HG03135 (cell line): ENCODE measurements around the gene TNP2.

Source experiments
- ATAC-seq: cut with Tn5 transposase; IDR thresholded peaks from one replicate; pipeline ENCODE4 v1.9.1; 2021; ENCODE audit warnings: mild to moderate bottlenecking, moderate library complexity; ENCODE audit not compliant: unreplicated experiment

Gene TNP2

DNA sequence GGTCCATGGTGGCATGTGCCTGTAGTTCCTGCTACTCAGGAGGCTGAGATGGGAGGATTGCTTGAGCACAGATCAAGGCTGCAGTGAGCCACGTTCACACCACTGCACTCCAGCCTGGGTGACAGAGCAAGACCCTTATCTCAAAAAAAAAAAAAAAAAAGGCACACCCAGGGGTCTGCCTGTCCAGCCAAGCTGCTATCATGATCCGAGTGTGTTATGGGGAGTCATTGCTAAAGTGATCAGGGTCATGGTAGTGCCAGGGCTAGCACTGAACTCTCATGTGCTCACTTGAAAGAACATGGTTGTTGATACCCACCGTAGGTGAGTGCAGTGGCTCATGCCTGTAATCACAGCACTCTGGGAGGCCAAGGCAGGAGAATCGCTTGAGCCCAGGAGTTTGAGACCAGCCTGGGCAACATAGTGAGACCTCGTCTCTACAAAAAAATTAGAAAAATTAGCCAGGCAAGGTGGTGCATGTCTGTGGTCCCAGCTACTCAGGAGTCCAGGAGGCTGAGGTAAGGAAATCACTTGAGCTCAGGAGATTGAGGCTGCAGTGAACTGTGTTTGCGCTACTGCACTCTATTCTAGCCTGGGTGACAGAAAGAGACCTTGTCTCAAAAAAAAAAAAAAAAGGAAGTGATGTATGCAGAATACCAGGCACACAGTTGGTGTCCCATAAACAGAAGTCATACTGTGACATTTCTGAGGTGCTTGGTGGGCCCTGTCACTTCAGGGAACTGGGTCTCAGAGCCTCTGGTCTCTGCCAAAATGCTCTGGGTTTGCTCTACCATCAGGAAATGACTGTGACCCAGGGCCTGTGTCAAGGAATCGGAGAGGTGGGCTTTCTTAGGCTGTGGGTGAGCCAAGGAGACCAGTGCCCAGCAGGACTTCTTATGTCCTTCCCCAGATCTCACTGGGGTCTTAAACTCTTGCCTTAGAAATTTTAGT lies 9.8 kb upstream of the TNP2 start:
- ATAC-seq = no peak

DNA sequence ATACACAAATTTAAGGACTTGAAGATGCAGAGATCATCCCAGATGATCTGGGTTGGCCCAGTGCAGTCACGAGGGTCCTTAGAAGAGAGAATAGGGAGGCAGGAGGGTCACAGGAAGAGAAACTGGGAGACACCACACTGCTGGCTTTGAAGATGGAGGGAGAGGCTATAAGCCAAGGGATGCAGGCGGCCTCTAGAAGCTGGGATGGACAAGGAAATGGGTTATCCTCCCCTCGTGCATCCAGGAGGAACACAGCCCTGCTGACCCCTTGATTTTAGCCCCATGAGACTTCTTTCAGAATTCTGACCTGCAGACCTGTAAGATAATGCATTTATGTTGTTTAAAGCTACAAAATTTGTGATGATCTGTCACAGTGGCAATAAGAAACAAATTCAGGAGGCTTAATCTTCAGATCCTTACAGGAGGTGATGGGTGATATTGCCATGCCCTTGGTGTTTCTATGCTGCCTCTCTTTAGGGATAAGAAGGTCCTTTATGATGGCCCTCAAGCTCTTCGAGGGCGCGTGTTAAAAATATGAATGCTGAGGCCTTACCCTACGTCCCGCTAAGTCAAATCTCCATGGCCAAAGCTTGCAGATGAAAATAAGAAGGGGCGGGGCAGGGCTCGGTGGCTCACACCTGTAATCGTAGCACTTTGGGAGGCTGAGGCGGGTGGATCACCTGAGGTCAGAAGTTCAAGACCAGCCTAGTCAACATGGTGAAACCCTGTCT lies 8.6 kb upstream of the TNP2 start:
- no peak for ATAC-seq

DNA sequence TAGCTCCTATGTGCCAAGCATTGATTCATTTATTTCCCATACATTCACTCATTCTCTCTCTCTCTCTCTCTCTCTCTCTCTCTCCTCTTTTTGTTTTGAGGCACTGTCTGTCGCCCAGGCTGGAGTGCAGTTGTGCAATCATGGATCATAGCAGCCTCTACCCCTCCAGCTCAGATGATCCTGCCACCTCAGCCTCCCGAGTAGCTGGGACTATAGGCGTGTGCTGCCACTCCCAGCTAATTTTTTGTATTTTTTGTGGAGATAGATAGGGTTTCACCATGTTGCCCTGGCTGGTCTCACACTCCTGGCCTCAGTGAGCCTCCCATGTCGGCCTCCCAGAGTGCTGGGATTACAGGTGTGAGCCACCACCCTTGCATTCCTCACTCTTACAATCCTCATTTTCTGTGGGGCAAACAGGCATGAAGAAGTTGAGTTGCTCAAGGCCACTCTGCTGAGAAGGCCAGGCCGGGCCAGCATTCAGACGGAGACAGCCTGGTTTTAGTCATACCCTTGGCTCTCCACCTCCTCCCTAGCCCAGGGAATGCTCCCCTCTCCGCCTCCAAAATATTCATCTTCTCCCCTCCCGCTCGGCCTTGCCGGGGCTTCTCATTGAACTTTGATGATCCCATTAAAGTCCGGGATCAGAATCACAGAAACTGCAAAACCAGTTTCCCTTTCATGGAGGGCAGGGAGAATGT lies 7.9 kb upstream of the TNP2 start:
- ATAC-seq = no peak

DNA sequence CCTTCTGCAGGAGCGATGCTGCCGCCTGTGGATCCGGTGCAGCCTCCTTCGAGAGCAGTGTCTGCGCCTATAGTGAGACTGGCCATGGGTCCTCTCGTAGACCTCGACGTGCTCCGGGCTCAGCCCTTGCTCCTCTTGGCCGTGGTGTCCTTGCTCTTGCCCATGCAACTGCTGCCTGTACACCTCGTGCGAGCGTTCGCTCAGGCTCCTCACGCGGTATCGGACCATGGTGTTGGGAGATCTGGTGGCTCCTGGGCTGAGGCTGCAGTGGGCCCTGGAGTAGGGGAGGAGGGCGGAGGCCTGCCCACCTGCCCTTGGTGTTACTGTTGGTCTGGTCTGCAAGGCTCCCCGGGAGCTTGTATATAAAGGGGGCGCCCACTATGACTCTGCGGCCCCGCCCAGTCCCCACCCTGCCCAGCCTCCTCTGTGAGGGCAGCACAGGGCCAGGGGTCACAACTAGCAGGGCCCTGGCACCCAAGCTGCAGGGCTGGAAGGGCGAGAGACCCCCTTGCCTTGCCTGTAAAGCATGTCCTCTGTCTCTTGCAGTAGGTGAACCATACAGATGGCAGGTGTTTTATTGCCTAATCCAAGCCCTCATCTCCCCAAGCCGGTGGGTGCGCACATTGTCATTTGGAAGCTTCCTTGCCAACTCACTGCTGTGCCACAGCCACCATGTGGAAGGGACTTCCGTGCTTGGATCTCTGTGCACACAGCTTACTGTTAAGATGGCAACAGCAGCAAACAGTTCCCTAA lies 7.2 kb upstream of the TNP2 start, which contains the start of gene PRM2:
Gene PRM2 (minus strand): TSS at position 338 of the 753 bp plus-strand sequence. CDS start 110 bp downstream, at position 228.
- ATAC-seq = no peak

DNA sequence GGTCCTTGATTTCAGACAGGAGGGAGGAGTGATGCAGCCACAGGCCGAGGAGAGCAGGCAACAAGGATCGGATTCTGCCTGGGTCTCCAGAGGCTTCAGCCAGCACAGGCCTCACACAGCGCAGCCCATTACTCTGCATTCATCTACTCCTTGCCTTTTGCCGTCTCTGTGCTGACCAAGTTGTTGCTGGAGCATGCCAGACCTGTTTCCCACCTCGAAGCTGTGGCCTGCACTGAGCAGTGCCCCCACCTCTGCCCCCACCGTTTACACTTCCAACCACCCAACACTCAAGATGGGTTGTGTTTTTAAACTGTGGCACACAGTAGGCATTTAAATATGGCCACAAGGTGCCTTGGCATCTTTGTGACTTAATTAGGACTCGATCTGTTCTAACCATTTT lies 5.8 kb upstream of the TNP2 start:
- ATAC-seq = no peak

DNA sequence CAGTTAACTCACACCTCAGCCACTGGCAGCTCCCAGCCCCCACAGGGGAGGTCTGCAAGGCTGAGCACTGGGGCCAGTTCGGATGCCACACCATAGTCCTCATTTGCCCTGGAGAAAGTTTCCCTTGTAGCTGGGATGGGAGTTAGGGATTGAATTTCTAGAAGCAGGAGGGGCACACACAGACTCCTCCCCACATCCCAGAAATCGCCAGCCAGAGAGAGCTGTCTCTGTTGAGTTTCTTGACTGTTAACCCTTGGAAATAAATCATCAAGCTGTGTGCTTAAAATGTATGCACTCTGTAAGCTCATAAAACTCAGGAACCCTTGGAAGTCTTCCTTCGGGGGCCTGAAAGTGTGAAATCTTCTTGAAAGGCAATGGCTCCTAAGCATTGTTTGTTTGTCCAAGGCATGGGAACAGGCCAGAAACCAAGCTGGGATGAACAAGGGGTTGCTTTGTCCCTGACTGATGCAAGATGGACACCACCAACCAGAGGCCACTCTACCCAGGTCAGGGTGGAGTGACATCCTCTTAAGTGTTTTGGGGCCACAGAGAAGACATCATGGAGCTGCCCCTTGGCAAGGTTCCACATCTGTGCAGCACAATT lies 4.7 kb upstream of the TNP2 start:
- no peak for ATAC-seq

DNA sequence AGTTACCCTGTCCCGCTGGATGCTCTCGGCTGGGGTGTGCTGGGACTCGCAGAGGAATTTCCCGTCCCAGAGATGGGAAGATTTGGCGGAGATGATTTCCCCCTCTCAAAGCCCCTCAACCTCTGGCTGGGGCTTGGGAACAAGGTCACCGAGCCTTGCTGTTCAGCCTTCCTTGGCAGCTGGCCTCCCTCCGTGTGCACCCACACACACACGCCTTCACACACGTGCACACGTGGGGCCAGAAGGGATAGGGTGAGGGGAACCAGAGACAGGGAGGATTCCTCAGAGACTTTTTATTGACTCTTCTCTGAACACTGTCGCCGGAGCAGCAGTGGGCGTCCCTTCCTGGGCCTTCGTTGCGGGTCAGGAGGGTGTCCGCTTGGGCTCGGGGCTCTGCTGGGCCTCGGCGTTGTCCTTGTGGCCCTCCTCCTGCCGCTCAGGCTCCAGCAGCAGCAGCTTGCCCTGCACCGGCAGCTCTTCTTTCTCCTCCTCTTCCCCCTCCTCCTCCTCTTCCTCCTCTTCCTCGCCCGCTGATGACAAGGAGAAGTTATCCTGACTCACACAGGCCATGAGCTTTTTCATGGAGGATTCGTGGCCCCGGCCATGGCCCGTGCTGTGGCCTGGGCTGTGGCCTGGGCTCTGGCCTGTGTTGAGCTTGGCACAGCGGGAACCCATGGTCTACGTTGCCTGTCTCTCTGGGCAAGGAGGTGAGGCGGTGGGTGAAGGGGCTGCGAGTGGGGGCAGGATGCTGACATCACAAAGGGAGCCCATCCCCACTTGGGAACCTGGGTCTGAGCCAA lies 4.0 kb upstream of the TNP2 start, which contains the start of gene PRM3:
Gene PRM3 (minus strand): TSS at position 709 of the 800 bp plus-strand sequence. CDS start 34 bp downstream, at position 675.
- no peak for ATAC-seq

DNA sequence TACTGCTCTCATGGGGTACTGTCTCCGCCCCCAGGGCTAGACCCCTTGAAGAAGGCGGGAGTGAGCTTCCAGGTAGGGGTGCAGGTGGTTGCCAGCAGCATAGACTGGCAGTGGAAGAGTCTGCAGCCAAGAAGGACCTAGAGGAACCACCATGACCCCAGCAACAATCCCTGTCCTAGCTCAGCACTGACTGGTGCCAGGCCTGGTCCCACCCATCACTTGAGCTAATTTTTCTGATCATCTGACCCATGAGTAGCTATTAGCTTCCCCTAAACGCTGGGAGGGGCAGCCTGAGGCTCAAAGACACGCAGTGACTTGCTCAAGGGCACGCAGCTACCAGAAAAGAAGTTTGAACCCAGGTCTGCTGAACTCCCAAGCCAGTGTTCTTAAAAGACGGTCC lies 3.4 kb upstream of the TNP2 start:
- no peak for ATAC-seq

DNA sequence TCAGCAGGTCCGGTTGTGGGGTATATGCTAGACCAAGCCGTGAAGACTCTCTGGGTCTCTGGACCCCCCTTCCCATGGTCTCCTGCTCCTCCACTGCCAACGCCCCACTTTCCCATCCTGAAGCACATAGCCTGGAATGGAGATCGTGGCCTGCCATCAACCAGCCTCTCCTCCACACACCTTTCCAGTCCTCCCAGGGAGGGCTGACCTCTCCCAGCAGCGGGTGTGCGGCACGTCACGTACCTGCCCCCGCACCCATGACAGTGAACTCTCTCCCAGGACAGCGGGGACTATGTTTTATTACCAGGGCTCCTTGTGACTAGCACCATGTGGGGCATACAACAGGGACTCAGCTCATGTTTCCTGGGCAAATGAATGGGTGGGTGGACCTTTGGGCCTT lies 2.5 kb upstream of the TNP2 start:
- ATAC-seq = no peak

DNA sequence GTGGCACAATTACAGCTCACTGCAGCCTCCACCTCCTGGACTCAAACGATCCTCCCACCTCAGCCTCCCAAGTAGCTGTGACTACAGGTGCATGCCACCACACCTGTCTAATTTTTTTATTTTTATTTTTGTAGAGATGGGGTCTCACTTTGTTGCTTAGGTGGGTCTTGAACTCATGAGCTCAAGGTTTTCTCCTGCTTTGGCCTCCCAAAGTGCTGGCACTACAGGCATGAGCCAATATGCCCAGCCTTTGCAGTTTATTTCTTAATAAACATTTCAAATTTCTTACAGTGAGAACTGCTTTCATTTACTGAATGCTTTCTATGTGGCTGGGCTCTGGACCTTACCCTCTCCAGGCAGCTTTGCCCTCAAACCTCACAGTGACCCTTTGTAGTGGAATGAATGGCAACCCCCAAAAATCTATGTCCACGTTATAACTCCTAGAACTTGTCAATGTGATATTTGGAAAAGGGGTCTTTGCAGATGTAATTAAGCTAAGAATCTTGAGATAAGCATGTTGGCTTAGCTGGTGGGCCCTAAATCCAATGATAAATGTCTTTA lies 1.6 kb upstream of the TNP2 start:
- no peak for ATAC-seq

DNA sequence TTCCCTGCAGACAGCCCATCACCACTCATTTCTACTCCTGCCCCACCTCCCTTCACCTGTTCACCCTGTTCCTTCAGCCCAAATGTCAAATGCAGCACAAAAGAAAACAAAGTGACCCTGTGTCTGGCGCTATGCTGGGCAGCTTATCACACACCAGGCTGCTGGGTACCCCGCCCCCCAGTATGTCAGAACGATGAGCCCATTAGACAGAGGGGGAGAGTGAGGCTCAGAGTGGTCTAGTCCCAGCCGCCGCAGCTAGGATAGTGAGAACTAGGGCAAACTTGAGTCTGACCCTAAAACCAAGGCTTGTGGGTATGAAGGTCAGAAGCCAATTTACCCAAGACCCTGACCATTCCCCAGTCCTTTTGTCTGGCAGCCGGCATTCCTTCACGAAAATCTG lies 4.0 kb downstream of the TNP2 start:
- ATAC-seq = no peak

DNA sequence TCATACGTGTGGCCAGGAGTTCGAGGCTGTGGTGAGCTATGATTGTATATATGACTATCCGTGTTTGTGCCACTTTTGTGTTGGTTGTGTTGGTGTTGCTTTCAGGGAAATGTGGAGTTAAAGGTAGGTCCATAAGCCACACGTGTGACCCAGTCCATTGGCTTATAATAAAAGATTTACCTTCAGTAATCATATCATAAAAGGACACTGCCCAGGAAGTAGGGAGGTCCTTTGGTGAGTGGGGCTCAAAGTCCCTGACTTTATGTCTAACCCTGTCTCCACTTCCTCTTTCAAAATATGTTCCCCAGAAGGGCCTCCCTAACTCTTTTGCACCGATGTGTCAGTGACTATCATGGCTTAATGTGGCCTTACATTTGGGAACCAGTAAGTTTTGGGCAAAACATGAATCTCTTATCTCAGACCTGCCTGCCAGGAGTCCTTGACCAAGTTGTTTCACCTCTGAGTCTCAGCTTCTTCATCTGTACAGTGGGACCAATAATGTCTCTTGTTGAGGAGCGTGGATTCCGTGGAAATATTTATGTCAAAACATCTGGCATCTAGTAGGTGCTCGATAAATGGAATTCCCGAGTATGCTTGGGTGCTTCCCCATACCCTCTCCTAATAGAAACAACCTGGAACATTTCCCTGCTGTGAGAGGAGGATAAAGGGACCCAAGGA lies 4.8 kb downstream of the TNP2 start:
- ATAC-seq = no peak

DNA sequence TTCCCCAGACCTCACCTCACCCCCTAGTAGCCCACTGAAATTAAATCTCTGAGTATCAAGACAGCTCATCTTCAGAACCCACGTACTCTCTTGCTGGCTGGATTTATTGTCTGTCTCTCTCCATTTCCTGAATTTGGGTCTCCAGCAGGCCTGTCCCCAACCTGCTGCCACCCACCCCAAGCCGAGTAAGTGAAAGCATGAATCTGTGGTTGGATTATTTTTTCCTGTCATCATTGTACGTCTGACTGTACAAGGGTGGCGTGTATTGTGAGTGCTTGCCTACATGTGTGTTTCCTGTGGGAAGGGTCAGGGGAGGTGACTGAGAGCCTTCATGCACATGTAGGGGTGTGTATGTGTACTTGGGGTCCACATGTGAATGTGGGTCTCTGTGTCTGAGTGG lies 5.4 kb downstream of the TNP2 start:
- no peak for ATAC-seq

DNA sequence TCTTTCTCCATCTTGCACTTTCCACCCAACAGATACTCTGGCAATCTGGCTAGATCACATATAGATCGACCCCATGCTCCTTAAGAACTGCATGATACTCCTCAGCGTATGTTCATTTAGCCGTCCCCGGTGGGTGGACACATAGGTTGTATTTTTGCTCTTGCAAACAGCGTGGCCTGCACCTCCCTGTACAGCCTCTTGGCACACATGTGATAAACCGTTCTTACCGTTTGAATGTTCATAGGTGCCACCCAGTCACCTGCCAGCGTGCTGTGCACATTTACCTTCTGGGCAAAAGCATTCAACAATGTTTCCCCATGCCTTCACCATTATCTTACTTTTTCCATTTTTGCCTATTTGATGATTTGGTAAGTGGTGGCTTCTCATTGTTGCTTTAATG lies 6.2 kb downstream of the TNP2 start:
- no peak for ATAC-seq

DNA sequence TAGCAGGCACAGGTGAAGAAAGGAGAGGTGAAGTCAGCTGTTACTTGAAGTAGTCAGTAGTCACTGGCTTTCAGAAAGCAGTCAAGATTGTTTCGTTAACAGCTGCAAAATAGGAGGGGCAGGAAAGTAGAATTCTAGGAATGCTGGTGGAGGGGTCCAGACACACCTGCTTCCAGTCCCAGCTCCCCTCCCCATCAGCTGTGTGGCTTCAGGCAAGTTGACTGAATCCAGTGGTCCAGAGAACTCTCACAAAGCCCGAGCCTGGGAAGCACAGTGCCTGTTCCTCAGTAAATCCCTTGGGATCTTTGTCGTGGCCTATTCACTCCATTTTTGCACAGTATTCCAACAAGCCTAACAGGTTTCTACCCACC lies 8.5 kb downstream of the TNP2 start:
- no peak for ATAC-seq

DNA sequence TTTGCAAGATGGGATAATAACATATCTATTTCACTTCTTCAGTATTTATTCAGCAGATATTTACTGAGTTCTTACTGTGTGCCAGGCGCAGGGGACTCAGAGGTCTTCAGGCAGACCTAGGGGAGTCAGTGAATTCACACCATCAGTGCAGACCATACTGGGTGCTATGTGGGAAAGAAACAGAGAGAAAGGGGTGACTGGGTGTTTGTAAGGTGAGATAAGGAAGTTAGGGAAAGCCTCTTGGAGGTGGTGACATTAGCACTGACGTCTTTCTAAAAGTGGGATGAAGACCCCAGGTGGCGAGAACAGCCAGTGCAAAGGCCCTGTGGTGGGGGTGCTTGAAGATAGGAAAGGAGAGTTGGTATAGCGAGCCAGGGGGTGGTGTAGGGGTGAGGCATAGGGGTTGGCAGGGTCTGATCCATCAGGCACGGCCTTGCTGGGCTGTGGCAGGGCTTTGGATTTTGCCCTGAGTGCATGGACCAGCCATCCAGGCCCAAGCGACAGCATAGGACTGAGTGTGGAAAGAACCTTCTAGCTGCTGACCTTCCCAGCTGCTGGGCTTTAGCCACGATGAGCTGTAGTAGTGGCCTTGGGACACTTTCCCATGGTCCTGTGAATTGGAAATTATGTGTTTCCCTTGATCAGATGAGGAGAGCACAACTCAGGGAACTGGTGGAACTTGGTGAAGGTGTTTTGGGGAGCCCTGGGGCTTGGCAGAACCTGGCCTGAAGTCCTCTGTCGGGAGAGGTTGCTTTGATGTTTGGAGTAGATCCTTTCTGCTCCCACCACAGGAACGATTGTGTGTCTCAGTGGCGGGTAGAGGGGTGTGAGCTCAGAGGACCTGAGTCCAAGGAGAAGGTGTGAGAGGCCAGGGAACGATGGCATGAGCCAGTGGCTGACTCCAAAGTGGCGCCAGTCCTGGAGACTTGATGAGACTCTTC lies 9.2 kb downstream of the TNP2 start:
- ATAC-seq = no peak
